GM23248 (cell line): ENCODE measurements around the gene LSP1. TPM values are rescaled to one million over a fixed set of nuclear protein-coding genes. Genes with fewer than 3 reads are reported as not detected.

Experiments used
- DNase-seq: peaks from one replicate; pipeline ENCODE4 v3.0.0-alpha.2; 2015
- H2AFZ ChIP-seq: fragments of 200-600 bp; sonication (generic); 2 replicates; pipeline ENCODE4 v1.6.1; 2016; ENCODE audit warnings: antibody characterized with exemption
- H3F3A ChIP-seq: fragments of 200-600 bp; sonication (generic); 2 replicates; pipeline ENCODE4 v1.6.1; 2016; ENCODE audit warnings: mild to moderate bottlenecking, antibody characterized with exemption, mixed run types; ENCODE audit not compliant: insufficient read depth
- H3K27ac ChIP-seq: fragments of 200-600 bp; sonication (generic); 2 replicates; pipeline ENCODE4 v1.5.1; 2016; ENCODE audit warnings: mild to moderate bottlenecking
- H3K27me3 ChIP-seq: fragments of 200-600 bp; sonication (generic); replicated peaks from 2 replicates; pipeline ENCODE4 v1.6.1; 2016; ENCODE audit warnings: mild to moderate bottlenecking; ENCODE audit not compliant: insufficient read depth
- H3K36me3 ChIP-seq: fragments of 200-600 bp; sonication (generic); 2 replicates; pipeline ENCODE4 v1.6.1; 2016; ENCODE audit warnings: low read depth, mild to moderate bottlenecking
- H3K4me1 ChIP-seq: fragments of 200-600 bp; sonication (generic); 2 replicates; pipeline ENCODE4 v1.6.1; 2016; ENCODE audit warnings: mild to moderate bottlenecking; ENCODE audit not compliant: insufficient read depth
- H3K4me2 ChIP-seq: fragments of 200-600 bp; sonication (generic); one replicate; pipeline ENCODE4 v1.6.1; 2016; ENCODE audit warnings: mild to moderate bottlenecking; ENCODE audit not compliant: unreplicated experiment
- H3K4me3 ChIP-seq: fragments of 200-600 bp; sonication (generic); 2 replicates; pipeline ENCODE4 v1.5.1; 2016; ENCODE audit warnings: mild to moderate bottlenecking
- H3K79me2 ChIP-seq: fragments of 200-600 bp; sonication (generic); 2 replicates; pipeline ENCODE4 v1.6.1; 2016; ENCODE audit warnings: mild to moderate bottlenecking; ENCODE audit not compliant: insufficient read depth
- H3K9ac ChIP-seq: fragments of 200-600 bp; sonication (generic); 2 replicates; pipeline ENCODE4 v1.6.1; 2016; ENCODE audit warnings: mild to moderate bottlenecking
- H3K9me2 ChIP-seq: fragments of 200-600 bp; sonication (generic); 2 replicates; pipeline ENCODE4 v1.6.1; 2016; ENCODE audit warnings: mixed run types, mild to moderate bottlenecking, moderate library complexity; ENCODE audit not compliant: insufficient read depth
- H3K9me3 ChIP-seq: fragments of 200-600 bp; sonication (generic); one replicate; pipeline ENCODE4 v1.6.1; 2017; ENCODE audit warnings: low read depth
- H4K20me1 ChIP-seq: fragments of 200-600 bp; sonication (generic); 2 replicates; pipeline ENCODE4 v1.6.0; 2016; ENCODE audit not compliant: insufficient read depth
- EZH2 ChIP-seq: fragments of 200-600 bp; sonication (generic); IDR thresholded peaks from 2 replicates; pipeline ENCODE4 v1.6.1; 2018; ENCODE audit warnings: antibody characterized with exemption, mild to moderate bottlenecking; ENCODE audit not compliant: insufficient read depth, poor library complexity, severe bottlenecking
- EZH2phosphoT487 ChIP-seq: fragments of 200-600 bp; sonication (generic); IDR thresholded peaks from 2 replicates; pipeline ENCODE4 v1.6.1; 2018; ENCODE audit warnings: antibody characterized with exemption, moderate library complexity, mild to moderate bottlenecking, low read depth; ENCODE audit not compliant: insufficient read depth
- WGBS, 2 experiments: methylation state at CpG; one replicate each; pipeline ENCODE4 v1.1.6; 2015 to 2017; ENCODE audit warnings: low lambda C conversion rate in 2 of 2, low coverage in 1 of 2; ENCODE audit errors: missing lambda C conversion rate in 2 of 2; 5-methylcytosine and 5-hydroxymethylcytosine counted together
- in situ Hi-C: fragments of 300-500 bp; cut with MboI; formaldehyde crosslinking; loops from 2 replicates; pipeline ENCODE4 v1.15.0; 2020
- polyA plus RNA-seq: library from polyadenylated mRNA; unstranded; fragments of >200 nt; fragmentation: Nextera tagmentation; extraction: Ambion mirVana; gene quantifications from 2 replicates; pipeline ENCODE4 v1.2.1, GENCODE V29; 2016
- total RNA-seq: library from RNA; depleted of rRNA; stranded (reverse); fragments of >200 nt; shearing (Covaris generic); gene quantifications from 2 replicates; pipeline ENCODE4 v1.2.3, GENCODE V29; 2014

LSP1 gene
- total and polyA plus RNA-seq, 2 experiments from 2014 or later: 0.36 TPM; not detected in 1

DNA sequence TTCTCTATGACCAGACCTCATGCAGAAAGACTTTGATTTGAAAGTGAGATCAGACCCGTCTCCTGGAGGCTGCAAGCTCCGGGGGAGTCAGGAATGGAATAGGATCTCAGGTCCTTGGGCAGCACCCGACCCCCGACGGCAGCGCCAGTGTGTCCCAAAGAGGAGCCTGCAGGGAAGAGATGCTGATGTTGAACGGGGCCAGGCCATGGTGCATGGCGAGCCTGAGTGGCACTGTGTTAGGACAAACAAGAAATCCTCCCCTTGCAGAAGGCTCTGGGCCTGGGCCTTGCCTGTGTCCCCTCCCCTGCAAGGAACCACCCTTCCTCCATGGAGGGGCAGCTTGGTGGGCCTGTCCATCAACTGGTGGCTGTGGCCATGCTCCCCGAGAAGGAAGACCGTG, 38.2 kb upstream of the LSP1 start:
- Histone ChIP-seq H3K27ac (no peak overlapping the region), H3F3A (no peaks in the 10 kb centered on the region), H3K9ac (no peak overlapping the region), H4K20me1 (no peaks in the 10 kb centered on the region), H3K4me1 (no peaks in the 10 kb centered on the region), H3K9me3 (no peaks in the 10 kb centered on the region), H3K4me3 (no peak overlapping the region), H3K9me2 (no peaks in the 10 kb centered on the region), H3K36me3 (no peaks in the 10 kb centered on the region), H3K4me2 (no peak overlapping the region), H2AFZ (no peak overlapping the region), H3K27me3 (peaks cover 72% of the 10 kb centered on the region), H3K79me2 (no peaks in the 10 kb centered on the region)
- 53 to 56% methylated on average over 9 to 10 of the region's 10 CpGs for WGBS, 2 experiments
- in situ Hi-C loops: loop anchor here (10.0 kb wide), 1 partner anchor 120 kb away; the partner anchor contains the start of gene KRTAP5-6
- TF ChIP-seq EZH2phosphoT487 (no peak), EZH2 (no peak)
- DNase-seq: no peak

DNA sequence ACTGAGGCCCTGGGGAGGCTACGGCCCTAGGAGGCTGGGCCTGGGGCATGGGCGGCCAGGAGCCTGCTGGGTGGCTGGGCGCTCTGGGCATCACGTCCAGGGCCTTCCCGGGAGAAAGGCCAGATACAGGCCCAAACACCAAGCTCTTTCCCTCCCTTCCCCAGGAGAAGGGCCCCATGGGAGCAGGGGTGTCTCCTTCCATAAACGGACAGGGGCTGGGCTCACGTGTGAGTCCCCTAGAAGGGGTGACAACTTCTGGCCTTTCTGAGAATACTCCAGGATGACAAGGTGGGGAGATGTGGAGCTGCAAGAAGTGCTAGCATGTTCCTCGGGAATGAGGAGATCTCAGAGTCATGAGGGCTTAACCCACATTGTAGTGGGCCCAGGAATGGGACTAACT, 37.6 kb upstream of the LSP1 start:
- H3K79me2 ChIP-seq: no peaks in the 10 kb centered on the region
- TF ChIP-seq EZH2phosphoT487 (no peak), EZH2 (no peak)
- no peak overlapping the region for H3K27ac ChIP-seq
- H3K4me1 ChIP-seq: peaks cover 4% of the 10 kb centered on the region
- no peak overlapping the region for H3K9ac ChIP-seq
- no peaks in the 10 kb centered on the region for H3K36me3 ChIP-seq
- 44 to 56% methylated on average over 8 of the region's 8 CpGs for WGBS, 2 experiments
- in situ Hi-C loops: loop anchor here (10.0 kb wide), 1 partner anchor 121 kb away; the partner anchor contains the start of gene KRTAP5-6
- H3K9me2 ChIP-seq: no peaks in the 10 kb centered on the region
- H3K4me2 ChIP-seq: no peak overlapping the region
- H3F3A ChIP-seq: no peaks in the 10 kb centered on the region
- H3K9me3 ChIP-seq: no peaks in the 10 kb centered on the region
- H3K27me3 ChIP-seq: peaks cover 69% of the 10 kb centered on the region
- H2AFZ ChIP-seq: no peak overlapping the region
- no peak for DNase-seq
- H3K4me3 ChIP-seq: no peak overlapping the region
- no peaks in the 10 kb centered on the region for H4K20me1 ChIP-seq

DNA sequence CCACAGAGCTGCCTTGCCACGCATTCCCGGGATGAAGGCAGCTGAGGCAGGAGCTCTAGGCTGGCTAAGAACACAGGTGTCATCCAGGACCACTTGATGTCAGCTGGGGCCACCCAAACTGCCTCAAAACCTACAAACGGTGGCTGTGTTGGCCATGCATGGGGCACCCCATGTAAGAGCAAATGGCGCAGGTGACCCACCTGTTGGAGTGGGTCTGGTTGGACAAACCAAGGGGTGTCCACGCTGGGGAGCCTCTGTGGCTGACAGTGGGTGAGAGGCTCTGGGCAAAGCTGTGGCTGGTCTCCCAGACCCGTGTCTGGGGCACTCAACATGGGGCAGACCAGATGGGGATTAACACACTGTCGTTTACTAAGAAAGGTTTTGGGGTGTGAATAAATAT, 37.1 kb upstream of the LSP1 start:
- Histone ChIP-seq H3K4me3 (no peak overlapping the region), H3K79me2 (no peaks in the 10 kb centered on the region), H3K9me3 (no peaks in the 10 kb centered on the region), H3K36me3 (no peaks in the 10 kb centered on the region), H4K20me1 (no peaks in the 10 kb centered on the region), H3F3A (no peaks in the 10 kb centered on the region), H3K4me2 (no peak overlapping the region), H3K9ac (no peak overlapping the region), H3K27ac (no peak overlapping the region), H2AFZ (no peak overlapping the region), H3K27me3 (peaks cover 69% of the 10 kb centered on the region), H3K9me2 (no peaks in the 10 kb centered on the region), H3K4me1 (peaks cover 9% of the 10 kb centered on the region)
- TF ChIP-seq EZH2phosphoT487 (no peak), EZH2 (no peak)
- no peak for DNase-seq
- in situ Hi-C loops: loop anchor here (10.0 kb wide), 1 partner anchor 121 kb away; the partner anchor contains the start of gene KRTAP5-6
- WGBS, 2 experiments: 36 to 41% methylated on average over 7 of the region's 7 CpGs

DNA sequence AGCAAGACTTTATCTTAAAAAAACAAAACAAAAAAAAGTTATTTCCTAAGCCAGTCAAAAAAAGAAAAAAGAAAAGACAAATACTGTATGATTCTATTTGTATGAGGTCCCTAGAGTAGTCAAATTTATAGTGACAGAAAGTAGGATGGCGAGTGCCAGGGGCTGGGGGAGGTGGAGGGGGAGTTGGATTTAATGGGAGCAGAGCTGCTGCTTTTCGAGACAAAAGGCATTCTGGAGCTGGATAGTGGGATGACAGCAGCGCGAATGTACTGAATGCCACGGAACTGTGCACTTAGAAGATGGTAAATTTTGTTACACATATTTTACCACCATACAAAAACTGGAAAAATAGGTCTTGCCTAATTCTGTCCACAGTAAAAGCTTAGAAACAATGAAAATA, 35.9 kb upstream of the LSP1 start:
- peaks cover 9% of the 10 kb centered on the region for H3K4me1 ChIP-seq
- TF ChIP-seq EZH2phosphoT487 (no peak), EZH2 (no peak)
- no peak overlapping the region for H2AFZ ChIP-seq
- H3K27ac ChIP-seq: no peak overlapping the region
- H3K4me3 ChIP-seq: no peak overlapping the region
- H3K27me3 ChIP-seq: peaks cover 58% of the 10 kb centered on the region
- no peak overlapping the region for H3K9ac ChIP-seq
- DNase-seq: no peak
- no peaks in the 10 kb centered on the region for H3F3A ChIP-seq
- no peak overlapping the region for H3K4me2 ChIP-seq
- no peaks in the 10 kb centered on the region for H4K20me1 ChIP-seq
- in situ Hi-C loops: loop anchor here (10.0 kb wide), 1 partner anchor 122 kb away; the partner anchor contains the start of gene KRTAP5-6
- H3K79me2 ChIP-seq: no peaks in the 10 kb centered on the region
- no peaks in the 10 kb centered on the region for H3K9me3 ChIP-seq
- H3K9me2 ChIP-seq: no peaks in the 10 kb centered on the region
- H3K36me3 ChIP-seq: no peaks in the 10 kb centered on the region
- WGBS, 2 experiments: 60 to 66% methylated on average over 5 of the region's 5 CpGs
